ENCODE results near the gene IRAK2. TPM values are rescaled to one million over a fixed set of nuclear protein-coding genes. Genes with fewer than 3 reads are reported as not detected.

Gene IRAK2
- total and polyA plus RNA-seq, 2 donors (not counting 3 experiments of a cell fraction or from before 2014, with no cell fraction given): 7.9 to 10.0 TPM

GRCh38 chr3:10259036-10259435, 94.3 kb downstream of the IRAK2 start:
- Histone ChIP-seq H3K4me2 (ENCODE audit: insufficient read depth, low read length) (no peak overlapping the region), H3K9ac (replicated peaks; ENCODE audit: extremely low read depth, insufficient read depth, low read length) (no peak overlapping the region), H3K27me3 (ENCODE audit: control insufficient read depth in 2 of 2, insufficient read depth in 2 of 2, low read length in 2 of 2) (no peaks in the 10 kb centered on the region), H4K20me1 (replicated peaks; ENCODE audit: control insufficient read depth, extremely low read depth, insufficient read depth, low read length) (no peaks in the 10 kb centered on the region), H3K4me1 (ENCODE audit: control insufficient read depth, extremely low read depth, insufficient read depth, low read length) (no peaks in the 10 kb centered on the region), H3K79me2 (ENCODE audit: control insufficient read depth, insufficient read depth, low read length) (peaks cover 42% of the 10 kb centered on the region), H3K9me1 (replicated peaks; ENCODE audit: control insufficient read depth, extremely low read depth, insufficient read depth, low read length) (no peaks in the 10 kb centered on the region), H3K9me3 (replicated peaks; ENCODE audit: control insufficient read depth, insufficient read depth, low read length) (no peaks in the 10 kb centered on the region), H3K27ac (ENCODE audit: insufficient read depth, low read depth, low read length) (no peak overlapping the region), H3K4me3 (replicated peaks in 1 of 3; ENCODE audit: insufficient read depth in 1 of 3, low read depth in 1 of 3, low read length in 3 of 3) (no peak overlapping the region), H2AFZ (ENCODE audit: low read depth, low read length) (no peak overlapping the region), H3K36me3 (ENCODE audit: control insufficient read depth in 2 of 2, extremely low read depth in 1 of 2, insufficient read depth in 2 of 2, low read length in 2 of 2) (peaks cover 5 to 7% of the 10 kb centered on the region in 2 experiments)
- dilution Hi-C loops (cut with MboI; ENCODE audit: extremely low pct_ligation_motif_present, low sequenced_read_pairs) (no loop called here), intact Hi-C loops (cut with micrococcal nuclease) (no loop called here)
- FAIRE-seq: no peak
- no TSS peak for BruUV-seq (replicated peaks)
- no peak for DNase-seq (ENCODE audit: low read depth, low spot score)
- ChIA-PET CTCF (interaction anchor here (0.6 to 1.4 kb wide), 3 partner anchors 9 to 13 kb away, joined by 3 read pairs; no protein-coding TSS in a partner anchor), POLR2A (interaction anchor here (0.6 kb wide), 1 partner anchor 83 kb away, joined by 8 read pairs; no protein-coding TSS in a partner anchor)
- TF ChIP-seq GATA2 (IDR thresholded peaks at IDR 0.05; ENCODE audit: insufficient read depth, insufficient read length, low read depth, low read length) (no peak), CTCF (IDR thresholded peaks at IDR 0.05; ENCODE audit: extremely low read depth in 1 of 2, insufficient read depth in 1 of 2, low read depth in 1 of 2, low read length in 2 of 2) (no peak), FOS (IDR thresholded peaks at IDR 0.05; ENCODE audit: borderline replicate concordance, insufficient read depth, low read length) (no peak), EZH2 (IDR thresholded peaks at IDR 0.05; ENCODE audit: borderline replicate concordance, low read depth, low read length, severe bottlenecking) (no peak), MYC (IDR thresholded peaks at IDR 0.05; ENCODE audit: low read depth, low read length) (no peak), POLR2AphosphoS5 (IDR thresholded peaks at IDR 0.05; ENCODE audit: insufficient read depth, low read depth, low read length) (no peak), JUN (IDR thresholded peaks at IDR 0.05; ENCODE audit: borderline replicate concordance, insufficient read depth, insufficient read length, low read depth) (no peak)
